Endothelial cell of umbilical vein (primary cell): Measurements from ENCODE around the gene TRAPPC12. TPM values are rescaled to one million over a fixed set of nuclear protein-coding genes. Genes with fewer than 3 reads are reported as not detected.

Experiments
- BruUV-seq: library from RNA; stranded (reverse); fragments of 400-500 nt; replicated peaks from 2 replicates; lab custom pipeline; 2021; lab: Mats Ljungman, UMichigan
- CTCF ChIA-PET: fragments of 300-600, 350-600 bp; sonication (Branson Sonifier 250); formaldehyde crosslinking; loops from one replicate; lab custom pipeline; 2021; ENCODE audit warnings: antibody characterized with exemption, inconsistent platforms; lab: Charles Lee
- POLR2A ChIA-PET: fragments of 300-600, 350-600 bp; sonication (Branson Sonifier 250); formaldehyde crosslinking; loops from one replicate; lab custom pipeline; 2021; ENCODE audit warnings: antibody characterized with exemption, inconsistent platforms; lab: Charles Lee
- DNase-seq: peaks from one replicate; pipeline ENCODE4 v3.0.0-alpha.2; 2011; ENCODE audit warnings: low read depth, low spot score
- FAIRE-seq: peaks from 2 replicates; lab custom pipeline; 2011; peaks lifted over from hg19 to GRCh38; lab: Jason Lieb, UNC
- H2AFZ ChIP-seq: 2 replicates; pipeline ENCODE4 v1.6.0; 2012; ENCODE audit warnings: low read depth, low read length, control low read depth, inconsistent platforms
- H3K27ac ChIP-seq: 2 replicates; pipeline ENCODE4 v1.5.1; 2011; ENCODE audit warnings: low read depth, mild to moderate bottlenecking, control low read depth, low read length, moderate library complexity; ENCODE audit not compliant: insufficient read depth
- H3K27me3 ChIP-seq, 2 experiments: 2 replicates each; pipeline versions ENCODE4 v1.6.0 to v1.6.1; 2011; ENCODE audit warnings: low read length in 2 of 2, mixed read lengths in 1 of 2; ENCODE audit not compliant: control insufficient read depth in 2 of 2, insufficient read depth in 2 of 2
- H3K36me3 ChIP-seq, 2 experiments: 2 replicates in 1 of 2; 3 replicates in 1 of 2; pipeline ENCODE4 v1.5.1; 2011; ENCODE audit warnings: low read length in 2 of 2, mild to moderate bottlenecking in 1 of 2, moderate library complexity in 1 of 2; ENCODE audit not compliant: control insufficient read depth in 2 of 2, insufficient read depth in 2 of 2; ENCODE audit errors: extremely low read depth in 1 of 2
- H3K4me1 ChIP-seq: 3 replicates; pipeline ENCODE4 v1.5.1; 2011; ENCODE audit warnings: mild to moderate bottlenecking, low read length; ENCODE audit not compliant: control insufficient read depth, insufficient read depth; ENCODE audit errors: extremely low read depth
- H3K4me2 ChIP-seq: 2 replicates; pipeline ENCODE4 v1.6.1; 2011; ENCODE audit warnings: low read length, control low read depth, mixed read lengths; ENCODE audit not compliant: insufficient read depth
- H3K4me3 ChIP-seq, 3 experiments: fragments of 200-600 bp in 1 of 3; sonication (generic), shearing (Covaris generic) in 1 of 3; replicated peaks in 1 of 3; 2 replicates each; pipeline ENCODE4 v1.5.1; 2011 to 2016; ENCODE audit warnings: control low read depth in 3 of 3, low read length in 3 of 3, mild to moderate bottlenecking in 2 of 3, inconsistent platforms in 1 of 3, low read depth in 1 of 3, moderate library complexity in 1 of 3; ENCODE audit not compliant: insufficient read depth in 1 of 3
- H3K79me2 ChIP-seq: 2 replicates; pipeline ENCODE4 v1.6.0; 2012; ENCODE audit warnings: low read length, inconsistent platforms; ENCODE audit not compliant: control insufficient read depth, insufficient read depth
- H3K9ac ChIP-seq: replicated peaks from 2 replicates; pipeline ENCODE3; 2011; ENCODE audit warnings: low read length, control low read depth; ENCODE audit not compliant: insufficient read depth; ENCODE audit errors: extremely low read depth
- H3K9me1 ChIP-seq: replicated peaks from 3 replicates; pipeline ENCODE4 v1.6.0; 2011; ENCODE audit warnings: mild to moderate bottlenecking, low read length; ENCODE audit not compliant: control insufficient read depth, insufficient read depth; ENCODE audit errors: extremely low read depth
- H3K9me3 ChIP-seq: replicated peaks from 2 replicates; pipeline ENCODE4 v1.5.1; 2012; ENCODE audit warnings: low read length, inconsistent platforms; ENCODE audit not compliant: control insufficient read depth, insufficient read depth
- H4K20me1 ChIP-seq: replicated peaks from 2 replicates; pipeline ENCODE3; 2011; ENCODE audit warnings: mild to moderate bottlenecking, low read length; ENCODE audit not compliant: control insufficient read depth, insufficient read depth; ENCODE audit errors: extremely low read depth
- CTCF ChIP-seq, 2 donors: IDR thresholded peaks; 1 replicate in 1 of 2; 2 replicates in 1 of 2; pipeline ENCODE4 v1.5.1; 2011; ENCODE audit warnings: low read length in 2 of 2, mild to moderate bottlenecking in 2 of 2, moderate library complexity in 2 of 2, control low read depth in 1 of 2, inconsistent platforms in 1 of 2, low read depth in 1 of 2; ENCODE audit not compliant: insufficient read depth in 1 of 2; ENCODE audit errors: extremely low read depth in 1 of 2
- EZH2 ChIP-seq: IDR thresholded peaks from 2 replicates; pipeline ENCODE4 v1.6.1; 2012; ENCODE audit warnings: borderline replicate concordance, low read depth, mild to moderate bottlenecking, moderate library complexity, low read length, inconsistent platforms; ENCODE audit not compliant: severe bottlenecking
- FOS ChIP-seq: IDR thresholded peaks from 2 replicates; pipeline ENCODE4 v1.6.1; 2011; ENCODE audit warnings: mild to moderate bottlenecking, low read length, moderate library complexity, borderline replicate concordance; ENCODE audit not compliant: insufficient read depth
- GATA2 ChIP-seq: IDR thresholded peaks from 2 replicates; pipeline ENCODE4 v1.7.0; 2011; ENCODE audit warnings: low read depth, mild to moderate bottlenecking, moderate library complexity, mixed read lengths, low read length; ENCODE audit not compliant: insufficient read length, insufficient read depth
- JUN ChIP-seq: IDR thresholded peaks from 2 replicates; pipeline ENCODE4 v1.6.1; 2011; ENCODE audit warnings: borderline replicate concordance, low read depth; ENCODE audit not compliant: insufficient read length, insufficient read depth
- MAX ChIP-seq: IDR thresholded peaks from 2 replicates; pipeline ENCODE4 v1.6.1; 2011; ENCODE audit not compliant: insufficient read depth, insufficient read length
- MYC ChIP-seq: IDR thresholded peaks from one replicate; pipeline ENCODE4 v1.6.1; 2011; ENCODE audit warnings: mild to moderate bottlenecking, low read depth, low read length
- POLR2A ChIP-seq: IDR thresholded peaks from 2 replicates; pipeline ENCODE4 v1.6.1; 2012; ENCODE audit warnings: low read depth, mild to moderate bottlenecking, control low read depth, low read length
- POLR2AphosphoS5 ChIP-seq: IDR thresholded peaks from 2 replicates; pipeline ENCODE4 v1.6.1; 2012; ENCODE audit warnings: low read depth, mild to moderate bottlenecking, control low read depth, low read length, moderate library complexity; ENCODE audit not compliant: insufficient read depth
- dilution Hi-C: fragments of 300-500 bp; cut with MboI; formaldehyde crosslinking; loops from one replicate; pipeline ENCODE4 v1.15.0; 2019; ENCODE audit warnings: low sequenced_read_pairs; ENCODE audit not compliant: extremely low pct_ligation_motif_present
- intact Hi-C: fragments of 100-400 bp; cut with micrococcal nuclease; formaldehyde crosslinking; loops from one replicate; pipeline ENCODE4 v1.10.0; 2022
- polyA plus RNA-seq, 4 experiments: library from polyadenylated mRNA; depleted of rRNA in 3 of 4; stranded (reverse) in 3 of 4; unstranded in 1 of 4; fragments of >200 nt; gene quantifications; 2 replicates each; pipeline versions ENCODE4 v1.2.1 to v1.2.3, GENCODE V29; 2011 to 2012; ENCODE audit warnings: missing spikeins in 1 of 4
- total RNA-seq: library from RNA; stranded (reverse); gene quantifications from 2 replicates; pipeline ENCODE4 v1.2.3, GENCODE V29; 2021

Gene TRAPPC12
- total and polyA plus RNA-seq, 2 donors (not counting 3 experiments of a cell fraction or from before 2014, with no cell fraction given) = 47.5 to 81.5 TPM

GRCh38 chr2:3476985-3477327 lies 97.5 kb downstream of the TRAPPC12 start:
- no peaks in the 10 kb centered on the region for H4K20me1 ChIP-seq
- H3K4me3 ChIP-seq = no peak overlapping the region
- peaks cover 0 to 14% of the 10 kb centered on the region in 2 experiments for H3K36me3 ChIP-seq
- H3K27me3 ChIP-seq = no peaks in the 10 kb centered on the region
- no peak for DNase-seq
- no peak overlapping the region for H3K27ac ChIP-seq
- TF ChIP-seq EZH2 = no peak
- CTCF ChIA-PET = interaction anchor here (1.5 kb wide), 1 partner anchor 53 kb away, joined by 4 read pairs; no protein-coding TSS in a partner anchor
- H2AFZ ChIP-seq = no peak overlapping the region
- POLR2A ChIA-PET = no interaction called here
- H3K79me2 ChIP-seq = no peaks in the 10 kb centered on the region
- no TSS peak for BruUV-seq
- intact Hi-C loops = loop anchor here (5.0 kb wide), 1 partner anchor 60 kb away; no protein-coding TSS in a partner anchor
- dilution Hi-C loops = no loop called here
- H3K4me1 ChIP-seq = no peaks in the 10 kb centered on the region
- FAIRE-seq = no peak
- no peak overlapping the region for H3K4me2 ChIP-seq
- no peaks in the 10 kb centered on the region for H3K9me1 ChIP-seq
- H3K9me3 ChIP-seq = no peaks in the 10 kb centered on the region
- H3K9ac ChIP-seq = no peak overlapping the region

GRCh38 chr2:3478846-3479385 lies 99.4 kb downstream of the TRAPPC12 start:
- Histone ChIP-seq H2AFZ (no peak overlapping the region), H4K20me1 (no peaks in the 10 kb centered on the region), H3K79me2 (no peaks in the 10 kb centered on the region), H3K4me1 (no peaks in the 10 kb centered on the region), H3K9me1 (no peaks in the 10 kb centered on the region), H3K36me3 (peaks cover 0 to 14% of the 10 kb centered on the region in 2 experiments), H3K27ac (no peak overlapping the region), H3K4me2 (no peak overlapping the region), H3K27me3 (no peaks in the 10 kb centered on the region), H3K9me3 (no peaks in the 10 kb centered on the region), H3K4me3 (no peak overlapping the region), H3K9ac (no peak overlapping the region)
- dilution Hi-C loops = no loop called here
- intact Hi-C loops = loop anchor here (5.0 kb wide), 1 partner anchor 58 kb away; no protein-coding TSS in a partner anchor
- BruUV-seq = no TSS peak
- DNase-seq (no peak), FAIRE-seq (no peak)
- POLR2A ChIA-PET = no interaction called here
- CTCF ChIA-PET = interaction anchor here (2.1 kb wide), 1 partner anchor 17 kb away, joined by 7 read pairs; no protein-coding TSS in a partner anchor
- TF ChIP-seq CTCF (IDR thresholded peaks at IDR 0.05; ENCODE audit: extremely low read depth in 1 of 2, insufficient read depth in 1 of 2, low read depth in 1 of 2, low read length in 2 of 2) = no peak
- TF ChIP-seq POLR2AphosphoS5 = no peak
- no peak for TF ChIP-seq POLR2A
- TF ChIP-seq MYC = no peak
- no peak for TF ChIP-seq EZH2
- TF ChIP-seq FOS = no peak
- TF ChIP-seq GATA2 = no peak
- no peak for TF ChIP-seq JUN
- no peak for TF ChIP-seq MAX
